ENCODE data around the gene SSB.
"Not testable (repeated sequence)": the region's sequence is repeated elsewhere in the genome, so short reads cannot be mapped to it uniquely, and the experiment has no call there.

GRCh38 chr2:169760798-169761197, 37.9 kb upstream of the SSB start:
- not testable (repeated sequence) for TF ChIP-seq CTCF (IDR thresholded peaks at IDR 0.05; ENCODE audit: low read depth, low read length); EZH2phosphoT487 (IDR thresholded peaks at IDR 0.05; ENCODE audit: low read depth)

Measured in OCI-LY3 (cell line).